K562 (cell line): Measurements from ENCODE around the gene VPS26A. TPM values are rescaled to one million over a fixed set of nuclear protein-coding genes. Genes with fewer than 3 reads are reported as not detected.

Experiments used
- ATAC-seq: fragments of 200-7000 bp; cut with Tn5 transposase; 3 replicates; pipeline ENCODE4 v1.9.1; 2020; ENCODE audit warnings: moderate library complexity
- BruUV-seq: library from RNA; stranded (reverse); fragments of 400-500 nt; replicated peaks from 2 replicates; lab custom pipeline; 2021; lab: Mats Ljungman, UMichigan
- CTCF ChIA-PET: fragments of 300-600 bp; formaldehyde crosslinking; extraction: SDS; loops from one replicate; lab custom pipeline; 2021; ENCODE audit warnings: low intra/inter-chr PET ratio; lab: Yijun Ruan, JAX
- POLR2A ChIA-PET: fragments of 300-600, 350-650 bp; sonication (Branson Sonifier 250); formaldehyde crosslinking; extraction: SDS; loops from one replicate; lab custom pipeline; 2021; ENCODE audit warnings: antibody characterized with exemption, inconsistent platforms; lab: Yijun Ruan, JAX
- DNase-seq, 4 experiments: peaks; one replicate each; pipeline versions ENCODE4 v3.0.0 to v3.0.0-alpha.2; 2011 to 2018; ENCODE audit warnings: low spot score in 3 of 4, mixed read lengths in 3 of 4; ENCODE audit errors: extremely low read depth in 1 of 4
- FAIRE-seq: peaks from 2 replicates; lab custom pipeline; 2011; peaks lifted over from hg19 to GRCh38; lab: Jason Lieb, UNC
- H2AFZ ChIP-seq: 2 replicates; pipeline ENCODE4 v1.6.0; 2011; ENCODE audit warnings: low read depth, low read length, control low read depth, inconsistent platforms
- H3K27ac ChIP-seq: fragments of 200-600 bp; 3 replicates; pipeline ENCODE4 v1.8.0; 2011; ENCODE audit warnings: low read depth, mild to moderate bottlenecking, control low read depth, inconsistent platforms, low read length, moderate library complexity, mixed read lengths; ENCODE audit errors: extremely low read depth
- H3K27me3 ChIP-seq, 2 experiments: fragments of 300-600 bp in 1 of 2; 2 replicates in 1 of 2; 3 replicates in 1 of 2; pipeline versions ENCODE4 v1.6.0 to v1.8.0; 2011; ENCODE audit warnings: inconsistent platforms in 2 of 2, low read length in 2 of 2, mild to moderate bottlenecking in 1 of 2, mixed read lengths in 1 of 2, moderate library complexity in 1 of 2; ENCODE audit not compliant: control insufficient read depth in 2 of 2, insufficient read depth in 2 of 2
- H3K36me3 ChIP-seq: fragments of 300-600 bp; 3 replicates; pipeline ENCODE4 v1.8.0; 2011; ENCODE audit warnings: mild to moderate bottlenecking, low read length, inconsistent platforms; ENCODE audit not compliant: control insufficient read depth, insufficient read depth
- H3K4me1 ChIP-seq, 2 experiments: fragments of 200-600 bp in 1 of 2; replicated peaks in 1 of 2; 2 replicates in 1 of 2; 3 replicates in 1 of 2; pipeline versions ENCODE4 v1.5.1 to v1.8.0; 2011; ENCODE audit warnings: inconsistent platforms in 2 of 2, low read length in 2 of 2, mild to moderate bottlenecking in 1 of 2, mixed read lengths in 1 of 2, moderate library complexity in 1 of 2; ENCODE audit not compliant: control insufficient read depth in 2 of 2, insufficient read depth in 2 of 2
- H3K4me2 ChIP-seq: 2 replicates; pipeline ENCODE4 v1.6.1; 2011; ENCODE audit warnings: low read length, control low read depth, inconsistent platforms, mixed read lengths; ENCODE audit not compliant: insufficient read depth
- H3K4me3 ChIP-seq: fragments of 200-600 bp; sonication (generic), shearing (Covaris generic); 2 replicates; pipeline ENCODE4 v1.5.1; 2016; ENCODE audit warnings: control low read depth, inconsistent platforms
- H3K79me2 ChIP-seq: fragments of 200-600 bp; 3 replicates; pipeline ENCODE4 v1.8.0; 2011; ENCODE audit warnings: low read length, inconsistent platforms; ENCODE audit not compliant: control insufficient read depth, insufficient read depth
- H3K9ac ChIP-seq, 2 experiments: 2 replicates each; pipeline versions ENCODE4 v1.6.0 to v1.6.1; 2011; ENCODE audit warnings: low read depth in 2 of 2, low read length in 2 of 2, control low read depth in 1 of 2, inconsistent platforms in 1 of 2, mild to moderate bottlenecking in 1 of 2, mixed read lengths in 1 of 2; ENCODE audit not compliant: insufficient read depth in 1 of 2
- H3K9me1 ChIP-seq: one replicate; pipeline ENCODE4 v1.6.0; 2011; ENCODE audit warnings: inconsistent platforms, mild to moderate bottlenecking, low read length, moderate library complexity; ENCODE audit not compliant: control insufficient read depth, insufficient read depth
- H3K9me3 ChIP-seq: replicated peaks from 2 replicates; pipeline ENCODE4 v1.5.1; 2011; ENCODE audit warnings: low read depth, low read length, inconsistent platforms; ENCODE audit not compliant: control insufficient read depth, insufficient read depth
- H4K20me1 ChIP-seq: replicated peaks from 2 replicates; pipeline ENCODE4 v1.6.1; 2011; ENCODE audit warnings: low read length, inconsistent platforms, mixed read lengths; ENCODE audit not compliant: control insufficient read depth, insufficient read depth
- FOS ChIP-seq: IDR thresholded peaks from 3 replicates; pipeline ENCODE4 v1.6.1; 2011; ENCODE audit not compliant: insufficient read length; ENCODE audit errors: extremely low read depth
- POLR2H ChIP-seq: IDR thresholded peaks from 2 replicates; pipeline ENCODE4 v1.6.1; 2016; ENCODE audit warnings: missing genetic modification characterization, low read depth, mild to moderate bottlenecking, control low read depth, missing compliant biosample characterization, moderate library complexity
- REST ChIP-seq, 2 experiments: fragments of 450-650 bp; formaldehyde crosslinking in 1 of 2; IDR thresholded peaks; 2 replicates each; pipeline versions ENCODE4 v1.4.0 to v1.6.1; 2014 to 2020; ENCODE audit warnings: mild to moderate bottlenecking in 2 of 2, borderline replicate concordance in 1 of 2, low read depth in 1 of 2
- SUPT5H ChIP-seq: fragments of 450-650 bp; IDR thresholded peaks from 2 replicates; pipeline ENCODE4 v1.6.1; 2016
- ZNF253 ChIP-seq: fragments of 250-450 bp; sonication (Bioruptor Pico); conservative IDR thresholded peaks from 2 replicates; pipeline ENCODE4 v1.6.1; 2021; ENCODE audit warnings: mild to moderate bottlenecking
- WGBS: fragments of 100-300 bp; shearing (Covaris generic); methylation state at CpG from one replicate; pipeline ENCODE4 v1.1.6; 2016; ENCODE audit warnings: low coverage, mixed read lengths; ENCODE audit not compliant: insufficient coverage; ENCODE audit errors: missing lambda C conversion rate; 5-methylcytosine and 5-hydroxymethylcytosine counted together
- in situ Hi-C: fragments of 300-500 bp; cut with MboI; formaldehyde crosslinking; loops from 4 replicates; pipeline ENCODE4 v1.15.0; 2018; ENCODE audit warnings: inconsistent platforms, mixed read lengths
- intact Hi-C: fragments of 100-400 bp; cut with micrococcal nuclease; formaldehyde crosslinking; loops from 2 replicates; pipeline ENCODE4 v1.14.2; 2022
- polyA plus RNA-seq, 8 experiments: library from polyadenylated mRNA; depleted of rRNA in 4 of 8; stranded (reverse) in 5 of 8; unstranded in 3 of 8; fragments of >200 nt; fragmentation: Nextera tagmentation in 2 of 8; fragmentation: Illumina TruSeq in 1 of 8; extraction: Ambion mirVana in 2 of 8; extraction: Trizol in 1 of 8; gene quantifications; 2 replicates each; pipeline versions ENCODE4 v1.2.1 to v1.2.3, GENCODE V29; 2011 to 2014; ENCODE audit warnings: inconsistent platforms in 1 of 8, missing spikeins in 1 of 8
- total RNA-seq, 7 experiments: library from RNA; depleted of rRNA in 6 of 7; stranded (reverse); fragments of >200 nt in 6 of 7; fragmentation: Illumina TruSeq in 2 of 7; extraction: Trizol in 2 of 7; gene quantifications; 2 replicates each; pipeline versions ENCODE4 v1.2.1 to v1.2.3, GENCODE V29; 2011 to 2021; ENCODE audit warnings: low replicate concordance in 1 of 7
- TF ChIP-seq, protein P1 (sequence below): fragments of 250-450 bp; sonication (Bioruptor Pico); IDR thresholded peaks from 2 replicates; pipeline ENCODE4 v1.8.0; 2022; ENCODE audit warnings: moderate library complexity, mild to moderate bottlenecking, inconsistent platforms
- TF ChIP-seq, protein P2 (sequence below): fragments of 250-450 bp; sonication (Bioruptor Pico); IDR thresholded peaks from 2 replicates; pipeline ENCODE4 v1.9.0; 2021; ENCODE audit warnings: mild to moderate bottlenecking
- TF ChIP-seq, protein P3 (sequence below): sonication (generic); formaldehyde crosslinking; IDR thresholded peaks from 2 replicates; pipeline ENCODE4 v1.8.1; 2023; ENCODE audit warnings: mild to moderate bottlenecking, missing genetic modification reagents, moderate library complexity
- TF ChIP-seq, protein P4 (sequence below): IDR thresholded peaks from 2 replicates; pipeline ENCODE4 v1.6.1; 2014; ENCODE audit warnings: antibody characterized with exemption

The VPS26A gene
- total and polyA plus RNA-seq, 9 of the 15 experiments (the other 6 are each of a cell fraction or from before 2014, with no cell fraction given) = 47.1 to 137 (median 69.3) TPM

GRCh38 chr10:69075431-69075830, 48.5 kb upstream of the VPS26A start (continued):
- TF ChIP-seq FOS = no peak
- TF ChIP-seq, protein P1, sequence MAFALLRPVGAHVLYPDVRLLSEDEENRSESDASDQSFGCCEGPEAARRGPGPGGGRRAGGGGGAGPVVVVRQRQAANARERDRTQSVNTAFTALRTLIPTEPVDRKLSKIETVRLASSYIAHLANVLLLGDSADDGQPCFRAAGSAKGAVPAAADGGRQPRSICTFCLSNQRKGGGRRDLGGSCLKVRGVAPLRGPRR (CRISPR knock-in tag) = no peak
- no peak for TF ChIP-seq SUPT5H

DNA sequence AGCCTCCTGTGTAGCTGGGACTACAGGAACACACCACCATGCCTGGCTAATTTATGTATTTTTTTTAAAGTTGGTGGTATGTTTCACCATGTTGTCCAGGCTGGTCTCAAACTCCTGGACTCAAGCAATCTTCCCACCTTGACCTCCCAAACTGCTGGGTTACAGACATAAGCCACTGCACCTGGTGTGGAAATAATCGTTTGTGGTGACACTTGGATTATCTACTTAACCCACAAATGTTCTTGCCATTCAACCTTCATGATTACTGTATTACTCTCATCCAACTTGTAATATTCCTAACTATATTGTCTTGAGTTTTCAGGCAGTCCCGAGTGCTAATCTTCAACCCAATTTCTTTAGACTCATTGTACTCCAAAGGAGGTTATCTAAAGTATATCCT, 45.7 kb upstream of the VPS26A start:
- FAIRE-seq (no peak), DNase-seq (no peak), ATAC-seq (no peak)
- POLR2A ChIA-PET = no interaction called here
- no peaks in the 10 kb centered on the region for H4K20me1 ChIP-seq
- no peak overlapping the region for H3K9ac ChIP-seq
- no TSS peak for BruUV-seq
- H2AFZ ChIP-seq = no peak overlapping the region
- no peak overlapping the region for H3K4me3 ChIP-seq
- intact Hi-C loops (no loop called here), in situ Hi-C loops (no loop called here)
- H3K27me3 ChIP-seq = no peaks in the 10 kb centered on the region
- no peaks in the 10 kb centered on the region for H3K9me1 ChIP-seq
- H3K79me2 ChIP-seq = no peaks in the 10 kb centered on the region
- H3K4me1 ChIP-seq = peaks cover 0 to 10% of the 10 kb centered on the region in 2 experiments; a peak in 2 of 5 replicates
- CTCF ChIA-PET = no interaction called here
- no peaks in the 10 kb centered on the region for H3K9me3 ChIP-seq
- 13% methylated on average over 2 of the region's 2 CpGs for WGBS
- no peaks in the 10 kb centered on the region for H3K36me3 ChIP-seq
- H3K4me2 ChIP-seq = no peak overlapping the region
- no peak overlapping the region for H3K27ac ChIP-seq
- no peak for TF ChIP-seq REST (IDR thresholded peaks at IDR 0.05; ENCODE audit: borderline replicate concordance)
- TF ChIP-seq REST (CRISPR knock-in tag; IDR thresholded peaks at IDR 0.05; ENCODE audit: low read depth) = no peak
- TF ChIP-seq, protein P2, sequence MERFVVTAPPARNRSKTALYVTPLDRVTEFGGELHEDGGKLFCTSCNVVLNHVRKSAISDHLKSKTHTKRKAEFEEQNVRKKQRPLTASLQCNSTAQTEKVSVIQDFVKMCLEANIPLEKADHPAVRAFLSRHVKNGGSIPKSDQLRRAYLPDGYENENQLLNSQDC = no peak
- TF ChIP-seq, protein P3, sequence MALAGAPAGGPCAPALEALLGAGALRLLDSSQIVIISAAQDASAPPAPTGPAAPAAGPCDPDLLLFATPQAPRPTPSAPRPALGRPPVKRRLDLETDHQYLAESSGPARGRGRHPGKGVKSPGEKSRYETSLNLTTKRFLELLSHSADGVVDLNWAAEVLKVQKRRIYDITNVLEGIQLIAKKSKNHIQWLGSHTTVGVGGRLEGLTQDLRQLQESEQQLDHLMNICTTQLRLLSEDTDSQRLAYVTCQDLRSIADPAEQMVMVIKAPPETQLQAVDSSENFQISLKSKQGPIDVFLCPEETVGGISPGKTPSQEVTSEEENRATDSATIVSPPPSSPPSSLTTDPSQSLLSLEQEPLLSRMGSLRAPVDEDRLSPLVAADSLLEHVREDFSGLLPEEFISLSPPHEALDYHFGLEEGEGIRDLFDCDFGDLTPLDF (CRISPR knock-in tag) = no peak
- no peak for TF ChIP-seq POLR2H (tag)
- TF ChIP-seq ZNF253 (CRISPR knock-in tag) = no peak
- TF ChIP-seq, protein P4, sequence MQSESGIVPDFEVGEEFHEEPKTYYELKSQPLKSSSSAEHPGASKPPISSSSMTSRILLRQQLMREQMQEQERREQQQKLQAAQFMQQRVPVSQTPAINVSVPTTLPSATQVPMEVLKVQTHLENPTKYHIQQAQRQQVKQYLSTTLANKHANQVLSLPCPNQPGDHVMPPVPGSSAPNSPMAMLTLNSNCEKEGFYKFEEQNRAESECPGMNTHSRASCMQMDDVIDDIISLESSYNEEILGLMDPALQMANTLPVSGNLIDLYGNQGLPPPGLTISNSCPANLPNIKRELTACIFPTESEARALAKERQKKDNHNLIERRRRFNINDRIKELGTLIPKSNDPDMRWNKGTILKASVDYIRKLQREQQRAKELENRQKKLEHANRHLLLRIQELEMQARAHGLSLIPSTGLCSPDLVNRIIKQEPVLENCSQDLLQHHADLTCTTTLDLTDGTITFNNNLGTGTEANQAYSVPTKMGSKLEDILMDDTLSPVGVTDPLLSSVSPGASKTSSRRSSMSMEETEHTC = no peak
